Caco-2 (cell line): Measurements from ENCODE around the gene KRTAP19-4. TPM values are rescaled to one million over a fixed set of nuclear protein-coding genes. Genes with fewer than 3 reads are reported as not detected.
A peak's percentile ranks its signal among the peaks of the same experiment; 100 is the strongest.
"Not testable (repeated sequence)": the region's sequence is repeated elsewhere in the genome, so short reads cannot be mapped to it uniquely, and the experiment has no call there.

Source experiments
- BruUV-seq: library from RNA; stranded (reverse); fragments of 400-500 nt; replicated peaks from 2 replicates; lab custom pipeline; 2021; lab: Mats Ljungman, UMichigan
- CTCF ChIA-PET: fragments of 300-600 bp; sonication (Branson Sonifier 250); formaldehyde crosslinking; loops from one replicate; lab custom pipeline; 2022; ENCODE audit warnings: antibody characterized with exemption; lab: Charles Lee
- POLR2A ChIA-PET: fragments of 300-600 bp; sonication (Branson Sonifier 250); formaldehyde crosslinking; loops from one replicate; lab custom pipeline; 2022; ENCODE audit warnings: antibody characterized with exemption; lab: Charles Lee
- DNase-seq, 2 experiments: peaks; one replicate each; pipeline versions ENCODE4 v3.0.0 to v3.0.0-alpha.2; 2020 to 2022
- H3K27me3 ChIP-seq: replicated peaks from 2 replicates; pipeline ENCODE4 v1.6.0; 2011; ENCODE audit warnings: low read length; ENCODE audit not compliant: control insufficient read depth, insufficient read depth
- H3K36me3 ChIP-seq: 2 replicates; pipeline ENCODE4 v1.5.1; 2011; ENCODE audit warnings: low read length; ENCODE audit not compliant: control insufficient read depth, insufficient read depth
- H3K4me1 ChIP-seq: fragments of 250-450 bp; sonication (Bioruptor Pico); 2 replicates; pipeline ENCODE4 v1.5.1; 2020; ENCODE audit warnings: mild to moderate bottlenecking
- H3K4me3 ChIP-seq: 2 replicates; pipeline ENCODE4 v1.5.1; 2011; ENCODE audit warnings: low read depth, mild to moderate bottlenecking, control low read depth, low read length
- H3K9me3 ChIP-seq: fragments of 250-450 bp; sonication (Bioruptor Pico); 2 replicates; pipeline ENCODE4 v1.5.1; 2020; ENCODE audit warnings: mild to moderate bottlenecking, moderate library complexity
- H3K27ac Mint-ChIP-seq: one replicate; pipeline ENCODE4 v1.8.0; 2022; ENCODE audit warnings: mixed read lengths; ENCODE audit not compliant: unreplicated experiment
- H3K27me3 Mint-ChIP-seq: one replicate; pipeline ENCODE4 v1.8.0; 2022; ENCODE audit warnings: mixed read lengths; ENCODE audit not compliant: insufficient read depth, unreplicated experiment
- H3K36me3 Mint-ChIP-seq: one replicate; pipeline ENCODE4 v1.8.0; 2022; ENCODE audit warnings: mild to moderate bottlenecking, mixed read lengths; ENCODE audit not compliant: insufficient read depth, unreplicated experiment
- H3K4me1 Mint-ChIP-seq: one replicate; pipeline ENCODE4 v1.8.0; 2022; ENCODE audit warnings: low read depth, mixed read lengths; ENCODE audit not compliant: unreplicated experiment
- H3K4me3 Mint-ChIP-seq: one replicate; pipeline ENCODE4 v1.8.0; 2022; ENCODE audit warnings: mild to moderate bottlenecking, moderate library complexity, mixed read lengths; ENCODE audit not compliant: unreplicated experiment
- H3K9me3 Mint-ChIP-seq: one replicate; pipeline ENCODE4 v1.8.0; 2022; ENCODE audit warnings: mixed read lengths; ENCODE audit not compliant: unreplicated experiment
- intact Hi-C: fragments of 100-400 bp; cut with micrococcal nuclease; formaldehyde crosslinking; loops from one replicate; pipeline ENCODE4 v1.10.0; 2022; ENCODE audit not compliant: unreplicated experiment
- total RNA-seq: library from RNA; stranded (reverse); gene quantifications from 2 replicates; pipeline ENCODE4 v1.2.3, GENCODE V29; 2022
- TF ChIP-seq, protein P1 (sequence below), 2 experiments: fragments of 200-600 bp in 1 of 2; IDR thresholded peaks; 1 replicate in 1 of 2; 2 replicates in 1 of 2; pipeline versions ENCODE4 v1.5.1 to v1.8.0; 2011 to 2022; ENCODE audit warnings: antibody characterized with exemption in 1 of 2, control low read depth in 1 of 2, inconsistent platforms in 1 of 2, low read depth in 1 of 2, low read length in 1 of 2, mild to moderate bottlenecking in 1 of 2, moderate library complexity in 1 of 2; ENCODE audit not compliant: insufficient read depth in 1 of 2, severe bottlenecking in 1 of 2, unreplicated experiment in 1 of 2

The KRTAP19-4 gene
- total RNA-seq, 1 experiment from 2014 or later = not detected

DNA sequence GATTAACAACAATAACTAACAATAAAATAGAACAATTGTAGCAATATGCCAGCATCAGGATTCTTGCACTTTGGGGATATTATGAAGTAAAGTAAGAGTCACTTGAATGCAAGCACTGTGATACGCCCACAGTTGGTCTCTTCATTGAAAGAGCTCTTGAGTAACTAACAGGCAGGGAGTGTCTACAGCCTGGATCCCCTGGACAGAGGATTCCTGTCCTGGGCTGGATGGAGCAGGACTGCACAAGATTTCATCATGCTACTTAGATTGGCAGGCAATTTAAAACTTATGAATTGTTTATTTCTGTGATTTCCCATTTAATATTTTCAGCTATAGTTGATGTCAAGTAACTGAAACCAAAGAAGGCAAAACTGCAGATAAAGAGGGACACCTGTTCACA lies 18.7 kb upstream of the KRTAP19-4 start:
- Histone ChIP-seq H3K36me3 (no peaks in the 10 kb centered on the region), H3K4me1 (no peaks in the 10 kb centered on the region), H3K9me3 (no peaks in the 10 kb centered on the region), H3K27me3 (no peaks in the 10 kb centered on the region), H3K4me3 (no peak overlapping the region)
- CTCF ChIA-PET = no interaction called here
- TF ChIP-seq, protein P1, sequence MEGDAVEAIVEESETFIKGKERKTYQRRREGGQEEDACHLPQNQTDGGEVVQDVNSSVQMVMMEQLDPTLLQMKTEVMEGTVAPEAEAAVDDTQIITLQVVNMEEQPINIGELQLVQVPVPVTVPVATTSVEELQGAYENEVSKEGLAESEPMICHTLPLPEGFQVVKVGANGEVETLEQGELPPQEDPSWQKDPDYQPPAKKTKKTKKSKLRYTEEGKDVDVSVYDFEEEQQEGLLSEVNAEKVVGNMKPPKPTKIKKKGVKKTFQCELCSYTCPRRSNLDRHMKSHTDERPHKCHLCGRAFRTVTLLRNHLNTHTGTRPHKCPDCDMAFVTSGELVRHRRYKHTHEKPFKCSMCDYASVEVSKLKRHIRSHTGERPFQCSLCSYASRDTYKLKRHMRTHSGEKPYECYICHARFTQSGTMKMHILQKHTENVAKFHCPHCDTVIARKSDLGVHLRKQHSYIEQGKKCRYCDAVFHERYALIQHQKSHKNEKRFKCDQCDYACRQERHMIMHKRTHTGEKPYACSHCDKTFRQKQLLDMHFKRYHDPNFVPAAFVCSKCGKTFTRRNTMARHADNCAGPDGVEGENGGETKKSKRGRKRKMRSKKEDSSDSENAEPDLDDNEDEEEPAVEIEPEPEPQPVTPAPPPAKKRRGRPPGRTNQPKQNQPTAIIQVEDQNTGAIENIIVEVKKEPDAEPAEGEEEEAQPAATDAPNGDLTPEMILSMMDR (IDR thresholded peaks at IDR 0.05; ENCODE audit: insufficient read depth in 1 of 2, low read depth in 1 of 2, low read length in 1 of 2, severe bottlenecking in 1 of 2, unreplicated experiment in 1 of 2) = no peak
- no peak for DNase-seq
- intact Hi-C loops = no loop called here
- H3K4me3 Mint-ChIP-seq = no peak overlapping the region
- H3K4me1 Mint-ChIP-seq = no peaks in the 10 kb centered on the region
- no peaks in the 10 kb centered on the region for H3K27me3 Mint-ChIP-seq
- no peaks in the 10 kb centered on the region for H3K36me3 Mint-ChIP-seq
- H3K9me3 Mint-ChIP-seq = no peaks in the 10 kb centered on the region
- POLR2A ChIA-PET = no interaction called here
- BruUV-seq = no TSS peak
- H3K27ac Mint-ChIP-seq = no peak overlapping the region

DNA sequence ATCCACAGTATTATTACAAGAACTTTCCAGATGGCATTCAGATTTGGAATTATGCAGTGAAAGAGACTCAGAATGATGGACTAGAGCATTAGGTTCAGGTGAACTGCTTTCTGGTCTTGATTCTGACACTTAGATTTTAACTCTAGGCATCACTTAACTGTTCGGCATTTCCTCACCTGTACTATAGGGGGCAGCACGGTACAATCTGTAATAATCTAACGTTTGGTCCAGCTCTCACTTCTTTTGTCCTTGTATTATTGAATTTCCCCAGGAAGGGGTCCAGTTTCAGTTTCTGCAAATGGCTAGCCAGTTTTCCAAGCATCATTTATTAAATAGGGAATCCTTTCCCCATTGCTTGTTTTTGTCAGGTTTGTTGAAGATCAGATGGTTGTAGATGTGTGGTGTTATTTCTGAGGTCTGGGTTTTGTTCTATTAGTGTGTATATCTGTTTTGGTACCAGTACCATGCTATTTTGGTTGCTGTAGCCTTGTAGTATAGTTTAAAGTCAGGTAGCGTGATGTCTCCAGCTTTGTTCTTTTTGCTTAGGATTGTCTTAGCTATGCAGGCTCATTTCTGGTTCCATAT lies 8.7 kb upstream of the KRTAP19-4 start:
- H3K27me3 Mint-ChIP-seq = peaks cover 14% of the 10 kb centered on the region
- H3K4me1 ChIP-seq, H3K27me3 ChIP-seq, H3K4me3 ChIP-seq, H3K36me3 Mint-ChIP-seq, H3K27ac Mint-ChIP-seq, CTCF ChIA-PET, H3K9me3 ChIP-seq, POLR2A ChIA-PET, H3K4me1 Mint-ChIP-seq, H3K4me3 Mint-ChIP-seq, H3K9me3 Mint-ChIP-seq, H3K36me3 ChIP-seq, BruUV-seq: not testable (repeated sequence)
- intact Hi-C loops = loop anchor here (1.0 to 5.0 kb wide), 2 partner anchors 567 to 581 kb away; no protein-coding TSS in a partner anchor
- DNase-seq = peak in 1 of 2 experiments; percentile 29
- TF ChIP-seq, protein P1 (IDR thresholded peaks at IDR 0.05; ENCODE audit: insufficient read depth in 1 of 2, low read depth in 1 of 2, low read length in 1 of 2, severe bottlenecking in 1 of 2, unreplicated experiment in 1 of 2) = peak; percentile 41 to 48

DNA sequence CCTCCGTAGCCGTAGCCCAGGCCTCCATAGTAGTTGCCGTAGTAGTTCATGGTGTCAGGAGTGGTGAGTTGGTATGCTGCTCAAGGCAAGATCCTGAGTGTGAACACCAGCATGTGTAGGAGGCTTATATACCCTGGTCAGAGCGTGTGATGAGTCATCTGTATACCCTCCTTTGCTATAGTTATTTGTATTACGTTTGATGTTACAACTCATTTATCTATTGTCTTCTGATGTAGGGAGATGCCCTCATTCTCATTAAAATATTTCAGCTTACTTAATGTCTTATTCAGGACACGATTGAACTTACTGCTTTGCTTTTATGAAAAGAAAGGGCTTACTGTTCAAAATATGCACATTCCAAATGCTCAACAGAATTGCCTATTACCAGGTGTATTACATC lies 5.1 kb upstream of the KRTAP19-4 start, which contains the start of gene KRTAP19-5:
Gene KRTAP19-5, minus strand, starts transcription at position 101 of the 400 bp plus-strand sequence. Its CDS starts 51 bp downstream, at position 50.
- H3K4me3 ChIP-seq = no peak within 1 kb of the TSS
- POLR2A ChIA-PET = no interaction called here
- DNase-seq = no peak
- no peaks in the 10 kb centered on the region for H3K9me3 Mint-ChIP-seq
- intact Hi-C loops = no loop called here
- H3K4me3 Mint-ChIP-seq = no peak within 1 kb of the TSS
- no peaks in the 10 kb centered on the region for H3K27me3 ChIP-seq
- no peak within 1 kb of the TSS for H3K27ac Mint-ChIP-seq
- H3K36me3 Mint-ChIP-seq = no peaks in the 10 kb centered on the region
- no peaks in the 10 kb centered on the region for H3K36me3 ChIP-seq
- CTCF ChIA-PET = no interaction called here
- peaks cover 9% of the 10 kb centered on the region for H3K27me3 Mint-ChIP-seq
- TF ChIP-seq, protein P1 (IDR thresholded peaks at IDR 0.05; ENCODE audit: insufficient read depth in 1 of 2, low read depth in 1 of 2, low read length in 1 of 2, severe bottlenecking in 1 of 2, unreplicated experiment in 1 of 2) = no peak
- no TSS peak for BruUV-seq
- H3K4me1 Mint-ChIP-seq = no peaks in the 10 kb centered on the region
- H3K9me3 ChIP-seq = no peaks in the 10 kb centered on the region
- no peaks in the 10 kb centered on the region for H3K4me1 ChIP-seq
